T-helper 2 cell treated with Interferon-gamma antibody and Interleukin-4, amounts not matched to agents 100 ng/mL and 5 ng/mL, for 36 hours (primary cell): ENCODE measurements around the gene CRYBA2. TPM values are rescaled to one million over a fixed set of nuclear protein-coding genes. Genes with fewer than 3 reads are reported as not detected.

Experiments used
- intact Hi-C: fragments of 100-400 bp; cut with micrococcal nuclease; formaldehyde crosslinking; loops from one replicate; pipeline ENCODE4 v1.15.1; 2023
- total RNA-seq: library from RNA; stranded (reverse); gene quantifications from 2 replicates; pipeline ENCODE4 v1.2.3, GENCODE V29; 2022

Gene CRYBA2
- total RNA-seq, 1 donor from 2014 or later: not detected

DNA sequence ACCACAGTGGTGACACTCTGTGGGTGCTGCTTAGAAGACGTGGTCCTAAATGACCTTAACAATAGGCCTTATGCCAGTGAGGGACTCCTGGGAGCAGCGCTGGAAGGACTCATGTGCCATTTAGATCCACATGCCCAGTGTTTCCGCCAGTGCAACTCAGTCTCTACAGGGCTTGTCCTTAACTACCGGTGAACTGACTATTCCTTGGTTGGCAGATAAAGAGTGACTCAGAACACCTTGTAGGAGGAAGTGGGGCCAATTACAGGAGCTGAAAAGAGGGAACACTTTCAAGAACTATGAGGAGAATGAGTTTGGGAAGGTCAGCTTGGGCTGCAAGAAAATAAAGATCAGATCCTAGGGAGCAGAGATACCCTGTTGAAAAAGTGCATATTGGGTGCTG, 35.6 kb downstream of the CRYBA2 start:
- intact Hi-C loops: no loop called here

GRCh38 chr2:218956039-218956438, 37.2 kb downstream of the CRYBA2 start:
- intact Hi-C loops: no loop called here

DNA sequence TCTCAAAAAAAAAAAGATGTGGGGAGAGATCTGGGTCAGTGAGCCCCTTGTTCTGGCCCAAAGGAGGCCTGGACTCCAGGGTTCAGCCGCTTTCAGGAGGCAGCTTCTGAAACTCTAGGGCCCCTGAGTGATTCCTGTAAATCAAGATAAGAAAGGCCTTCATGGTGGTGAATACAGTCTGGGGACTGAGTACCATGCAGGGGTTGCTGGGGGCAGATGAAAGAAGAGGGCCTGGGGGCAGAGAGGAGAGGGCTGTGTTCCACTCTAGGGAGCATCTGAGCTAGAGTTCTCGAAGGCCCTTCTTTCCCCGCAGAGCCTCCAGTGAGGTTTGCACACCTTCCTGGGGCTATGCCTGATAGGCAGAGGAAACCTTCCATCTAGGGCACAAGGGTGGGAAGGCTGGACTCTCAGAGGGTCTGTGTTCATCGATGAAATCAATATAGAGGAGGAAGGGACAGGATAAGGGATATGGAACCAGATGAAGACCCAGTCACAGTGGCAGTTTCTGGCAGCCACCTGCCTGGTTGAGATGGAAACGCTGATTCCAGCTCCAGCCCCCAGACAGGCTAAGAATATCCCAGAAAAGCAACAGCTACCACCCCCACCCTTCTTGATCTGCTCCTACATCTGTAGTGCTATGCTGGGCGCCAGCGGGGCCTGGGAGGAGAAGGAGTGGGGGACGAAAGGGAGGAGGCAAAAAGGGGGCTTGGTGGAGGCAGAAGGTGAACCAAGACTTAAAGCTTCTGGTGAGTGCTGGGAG, 38.5 kb downstream of the CRYBA2 start:
- intact Hi-C loops: no loop called here

- intact Hi-C loops: no loop called here
These were observed 39.8 kb downstream of the CRYBA2 start for GRCh38 chr2:218953366-218953954.

DNA sequence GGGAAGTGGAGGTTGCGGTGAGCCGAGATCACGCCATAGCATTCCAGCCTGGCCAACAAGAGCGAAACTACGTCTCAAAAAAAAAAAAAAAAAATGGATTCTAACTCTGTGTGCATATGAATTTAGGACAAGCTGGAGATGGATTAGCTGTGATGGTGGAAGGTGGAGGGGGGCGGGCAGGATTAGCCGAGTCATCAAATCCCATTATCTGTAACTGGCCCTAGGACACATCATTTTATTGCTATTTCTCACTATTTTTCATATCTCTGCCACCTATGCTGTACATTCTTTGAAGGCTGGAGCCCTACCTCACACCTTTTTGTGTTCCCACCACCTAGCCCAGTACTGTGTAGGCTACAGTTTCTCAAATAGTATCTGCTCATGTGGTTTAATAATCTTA, 41.1 kb downstream of the CRYBA2 start:
- intact Hi-C loops: no loop called here

DNA sequence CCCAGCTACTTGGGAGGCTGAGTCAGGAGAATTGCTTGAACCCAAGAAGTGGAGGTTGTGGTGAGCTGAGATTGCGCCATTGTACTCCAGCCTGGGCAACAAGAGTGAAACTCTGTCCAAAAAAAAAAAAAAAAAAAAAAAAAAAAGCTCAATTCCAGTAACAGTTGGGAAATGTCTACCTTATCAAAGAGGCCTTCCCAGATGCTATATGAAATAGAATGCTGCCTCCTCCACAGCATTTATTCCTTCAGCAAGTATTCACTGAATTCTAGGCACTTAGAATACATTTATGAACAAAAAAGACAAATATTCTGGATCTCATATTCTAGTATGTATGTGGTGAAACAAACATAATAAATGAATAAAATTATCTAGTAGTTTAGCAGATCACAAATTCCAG, 46.6 kb downstream of the CRYBA2 start:
- intact Hi-C loops: no loop called here

DNA sequence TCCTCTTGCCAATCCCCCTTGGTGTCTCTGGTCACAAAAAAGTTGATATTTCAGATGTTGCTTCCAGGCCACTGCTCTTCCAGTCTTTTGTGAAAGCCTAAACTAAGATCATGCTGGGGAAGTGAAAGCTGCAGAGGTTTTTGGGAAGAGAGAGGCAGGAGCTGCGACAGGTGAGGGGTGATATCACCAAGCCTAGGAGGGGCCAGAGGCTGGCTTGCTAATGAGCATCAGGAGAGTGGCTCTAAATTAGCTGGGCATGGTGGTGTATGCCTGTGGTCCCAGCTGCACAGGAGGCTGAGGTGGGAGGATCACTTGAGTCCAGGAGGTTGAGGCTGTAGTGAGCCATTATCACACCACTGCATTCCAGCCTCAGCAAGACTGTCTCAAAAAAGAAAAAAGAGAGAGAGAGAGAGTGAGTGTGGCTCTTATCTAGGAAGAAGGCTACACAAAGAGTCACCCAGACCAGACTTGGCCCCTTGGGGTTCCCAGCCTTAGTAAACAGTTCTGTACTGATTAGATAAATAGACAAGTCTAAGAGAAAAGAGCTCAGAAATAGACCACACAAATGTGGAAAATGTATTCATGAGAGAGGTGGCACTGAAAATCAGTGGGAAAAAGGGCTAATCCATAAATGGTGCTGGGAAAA, 48.3 kb downstream of the CRYBA2 start:
- intact Hi-C loops: no loop called here

Other genes starting within 250 kb of the CRYBA2 start
- 0.18 TPM in 1 of 2 replicates, not detected in the other for gene CYP27A1, start 211.3 kb downstream of the CRYBA2 start, total RNA-seq
- not detected in 2 replicates for gene PRKAG3, start 161.6 kb downstream of the CRYBA2 start, total RNA-seq
- 0.11 TPM in 1 of 2 replicates, not detected in the other for gene WNT6, start 133.6 kb downstream of the CRYBA2 start, total RNA-seq
- gene WNT10A, start 112.6 kb downstream of the CRYBA2 start, total RNA-seq: 0.16 and 0.20 TPM in 2 replicates
- not detected in 2 replicates for gene CDK5R2, start 33.8 kb downstream of the CRYBA2 start, total RNA-seq
- not detected in 2 replicates for gene FEV, start 8.2 kb downstream of the CRYBA2 start, total RNA-seq
- not detected in 2 replicates for gene CFAP65, start 48.1 kb upstream of the CRYBA2 start, total RNA-seq
- gene IHH, start 67.5 kb upstream of the CRYBA2 start, total RNA-seq: 0.20 TPM in 1 of 2 replicates, not detected in the other
- 18.8 and 20.0 TPM in 2 replicates for gene NHEJ1, start 167.4 kb upstream of the CRYBA2 start, total RNA-seq
- 1.5 and 2.1 TPM in 2 replicates for gene SLC23A3, start 176.6 kb upstream of the CRYBA2 start, total RNA-seq
- gene CNPPD1, start 183.5 kb upstream of the CRYBA2 start, total RNA-seq: 67.3 and 70.8 TPM in 2 replicates
- 79.8 and 81.1 TPM in 2 replicates for gene RETREG2, start 184.9 kb upstream of the CRYBA2 start, total RNA-seq
- 53.0 and 54.6 TPM in 2 replicates for gene ZFAND2B, start 213.4 kb upstream of the CRYBA2 start, total RNA-seq
- gene ABCB6, start 225.5 kb upstream of the CRYBA2 start, total RNA-seq: 13.8 and 14.0 TPM in 2 replicates
- gene ATG9A, start 236.2 kb upstream of the CRYBA2 start, total RNA-seq: 37.2 and 51.6 TPM in 2 replicates
- 80.1 and 83.0 TPM in 2 replicates for gene ANKZF1, start 236.4 kb upstream of the CRYBA2 start, total RNA-seq